NT2/D1 (cell line): ENCODE data around the gene ZDHHC4.

Experiments
- YY1 ChIP-seq: IDR thresholded peaks from 2 replicates; pipeline ENCODE4 v1.6.1; 2011; ENCODE audit not compliant: insufficient read length, insufficient read depth
- ZNF274 ChIP-seq: IDR thresholded peaks from 2 replicates; pipeline ENCODE4 v1.6.1; 2011; ENCODE audit warnings: mild to moderate bottlenecking, low read depth, low read length

DNA sequence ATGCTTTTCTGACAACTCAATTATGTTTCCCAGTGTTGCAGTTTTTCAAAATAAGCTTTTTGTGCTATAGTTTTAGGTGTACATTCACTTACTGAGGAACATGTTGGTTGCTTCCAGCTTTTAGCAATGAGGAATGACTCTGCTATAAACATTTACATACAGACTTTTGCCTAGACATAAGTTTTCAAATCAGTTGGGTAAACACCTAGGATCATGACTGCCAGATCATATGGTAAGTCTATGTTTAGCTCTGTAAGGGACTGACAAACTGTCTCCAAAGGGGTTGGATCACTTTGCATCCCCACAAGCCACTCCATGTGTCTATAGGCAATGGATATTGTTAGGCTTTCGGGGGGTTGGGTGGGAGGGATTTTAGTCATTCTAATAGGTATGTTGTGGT lies 15.1 kb upstream of the ZDHHC4 start:
- TF ChIP-seq ZNF274 (no peak), YY1 (no peak)
